Prostate gland (tissue), 2 donors: Measurements from ENCODE around the gene PMVK. TPM values are rescaled to one million over a fixed set of nuclear protein-coding genes. Genes with fewer than 3 reads are reported as not detected.

ENCODE experiments used
- DNase-seq: peaks from one replicate; pipeline ENCODE4 v3.0.0-alpha.2; 2019; ENCODE audit warnings: low spot score
- H3K27ac ChIP-seq, 2 donors: fragments of 200-600 bp; sonication (generic); 2 replicates each; pipeline ENCODE4 v1.5.1; 2017 to 2019
- H3K27me3 ChIP-seq: fragments of 200-600 bp; sonication (generic); replicated peaks from 2 replicates; pipeline ENCODE4 v1.5.1; 2019; ENCODE audit not compliant: insufficient read depth
- H3K36me3 ChIP-seq, 2 donors: fragments of 200-600 bp; sonication (generic); 1 replicate in 1 of 2; 2 replicates in 1 of 2; pipeline versions ENCODE4 v1.5.1 to v1.8.1; 2017 to 2019
- H3K4me1 ChIP-seq: fragments of 200-600 bp; sonication (generic); replicated peaks from 2 replicates; pipeline ENCODE4 v1.5.1; 2019
- H3K4me3 ChIP-seq, 2 donors: fragments of 200-600 bp; sonication (generic); 2 replicates each; pipeline ENCODE4 v1.5.1; 2017 to 2019
- H3K9me3 ChIP-seq: fragments of 200-600 bp; sonication (generic); 2 replicates; pipeline ENCODE4 v1.5.1; 2017
- CTCF ChIP-seq, 4 experiments: fragments of 200-600 bp in 2 of 4; fragments of 450-650 bp in 2 of 4; sonication (generic) in 2 of 4; IDR thresholded peaks; 1 replicate in 3 of 4; 2 replicates in 1 of 4; pipeline ENCODE4 v1.5.1; 2016 to 2019; ENCODE audit warnings: antibody characterized with exemption in 4 of 4, mild to moderate bottlenecking in 2 of 4, moderate library complexity in 2 of 4
- POLR2A ChIP-seq: fragments of 450-650 bp; IDR thresholded peaks from one replicate; pipeline ENCODE4 v1.6.1; 2016; ENCODE audit warnings: antibody characterized with exemption, mild to moderate bottlenecking
- POLR2AphosphoS5 ChIP-seq: sonication (generic); formaldehyde crosslinking; IDR thresholded peaks from one replicate; pipeline ENCODE4 v1.6.1; 2017; ENCODE audit warnings: antibody characterized with exemption
- WGBS: methylation state at CpG from one replicate; pipeline ENCODE4 v1.1.5; 2018; 5-methylcytosine and 5-hydroxymethylcytosine counted together
- intact Hi-C: fragments of 100-400 bp; cut with DNase I; formaldehyde crosslinking; loops from one replicate; pipeline ENCODE4 v1.14.2; 2022
- total RNA-seq, 2 donors: library from RNA; depleted of rRNA; stranded (reverse); fragments of >200 nt; gene quantifications; one replicate each; pipeline ENCODE4 v1.1.0, GENCODE V29; 2016

PMVK gene
- total RNA-seq, 2 donors from 2014 or later = 23.2 to 26.2 TPM

- no peak for DNase-seq
- Histone ChIP-seq H3K36me3 (peaks cover 0 to 8% of the 10 kb centered on the region in 2 donors), H3K27me3 (no peaks in the 10 kb centered on the region), H3K4me3 (no peak overlapping the region), H3K4me1 (no peaks in the 10 kb centered on the region), H3K27ac (no peak overlapping the region), H3K9me3 (no peaks in the 10 kb centered on the region)
- WGBS = 94% methylated on average over 3 of the region's 3 CpGs
- TF ChIP-seq POLR2A (no peak), POLR2AphosphoS5 (no peak), CTCF (IDR thresholded peaks at IDR 0.05) (no peak)
- intact Hi-C loops = no loop called here
Measured at GRCh38 chr1:154923695-154924094, 12.8 kb downstream of the PMVK start.

GRCh38 chr1:154913273-154913672, 23.2 kb downstream of the PMVK start:
- no peaks in the 10 kb centered on the region for H3K9me3 ChIP-seq
- no peak overlapping the region for H3K27ac ChIP-seq
- intact Hi-C loops = no loop called here
- H3K4me3 ChIP-seq = no peak overlapping the region
- 79% methylated on average over 3 of the region's 3 CpGs for WGBS
- H3K4me1 ChIP-seq = peaks cover 5% of the 10 kb centered on the region
- TF ChIP-seq POLR2A (no peak), POLR2AphosphoS5 (no peak), CTCF (IDR thresholded peaks at IDR 0.05) (no peak)
- H3K36me3 ChIP-seq = no peaks in the 10 kb centered on the region
- DNase-seq = no peak
- no peaks in the 10 kb centered on the region for H3K27me3 ChIP-seq

GRCh38 chr1:154912755-154913154, 23.8 kb downstream of the PMVK start:
- no peak for DNase-seq
- H3K4me1 ChIP-seq = peaks cover 5% of the 10 kb centered on the region
- TF ChIP-seq CTCF (IDR thresholded peaks at IDR 0.05) (no peak), POLR2A (no peak), POLR2AphosphoS5 (no peak)
- no peak overlapping the region for H3K4me3 ChIP-seq
- H3K9me3 ChIP-seq = no peaks in the 10 kb centered on the region
- intact Hi-C loops = no loop called here
- H3K36me3 ChIP-seq = no peaks in the 10 kb centered on the region
- 61% methylated on average over 2 of the region's 2 CpGs for WGBS
- H3K27ac ChIP-seq = peak overlapping the region; percentile 25 to 39
- no peaks in the 10 kb centered on the region for H3K27me3 ChIP-seq

- peak overlapping the region; percentile 25 to 39 for H3K27ac ChIP-seq
- intact Hi-C loops = no loop called here
- peak; percentile 66 for DNase-seq
Measured at GRCh38 chr1:154911691-154912550, 24.6 kb downstream of the PMVK start.

More at GRCh38 chr1:154911691-154912550, 24.6 kb downstream of the PMVK start:
- no peaks in the 10 kb centered on the region for H3K27me3 ChIP-seq
- no peaks in the 10 kb centered on the region for H3K36me3 ChIP-seq
- peaks cover 5% of the 10 kb centered on the region for H3K4me1 ChIP-seq
- TF ChIP-seq CTCF (IDR thresholded peaks at IDR 0.05) (no peak), POLR2AphosphoS5 (peak; percentile 64), POLR2A (no peak)
- H3K9me3 ChIP-seq = no peaks in the 10 kb centered on the region
- 68% methylated on average over 8 of the region's 8 CpGs for WGBS
- H3K4me3 ChIP-seq = no peak overlapping the region
